PC-3 (cell line): ENCODE measurements around the gene BCKDHA. TPM values are rescaled to one million over a fixed set of nuclear protein-coding genes. Genes with fewer than 3 reads are reported as not detected.
A peak's percentile ranks its signal among the peaks of the same experiment; 100 is the strongest.

Experiments used
- ATAC-seq: fragments of 200-7000 bp; cut with Tn5 transposase; 2 replicates; pipeline ENCODE4 v1.9.1; 2020; ENCODE audit warnings: mild to moderate bottlenecking, moderate library complexity
- BruUV-seq: library from RNA; stranded (reverse); fragments of 400-500 nt; replicated peaks from 2 replicates; lab custom pipeline; 2021; lab: Mats Ljungman, UMichigan
- CTCF ChIA-PET: fragments of 300-600 bp; sonication (Branson Sonifier 250); formaldehyde crosslinking; loops from one replicate; lab custom pipeline; 2022; ENCODE audit warnings: antibody characterized with exemption; lab: Charles Lee
- POLR2A ChIA-PET: fragments of 300-600 bp; sonication (Branson Sonifier 250); formaldehyde crosslinking; loops from one replicate; lab custom pipeline; 2022; ENCODE audit warnings: antibody characterized with exemption; ENCODE audit not compliant: unreplicated experiment; lab: Charles Lee
- DNase-seq: peaks from one replicate; pipeline ENCODE4 v3.0.0-alpha.2; 2015
- H2AFZ ChIP-seq: fragments of 300-600 bp; sonication (generic); 2 replicates; pipeline ENCODE4 v1.6.0; 2016; ENCODE audit warnings: antibody characterized with exemption, low read length
- H3F3A ChIP-seq: fragments of 300-600 bp; sonication (generic); one replicate; pipeline ENCODE4 v1.6.0; 2017; ENCODE audit warnings: antibody characterized with exemption, low read length, control low read depth, mild to moderate bottlenecking; ENCODE audit not compliant: unreplicated experiment
- H3K27ac ChIP-seq: fragments of 300-600 bp; sonication (generic); 2 replicates; pipeline ENCODE4 v1.5.1; 2016; ENCODE audit warnings: mild to moderate bottlenecking, low read length
- H3K27me3 ChIP-seq: fragments of 300-600 bp; sonication (generic); 2 replicates; pipeline ENCODE4 v1.6.1; 2016; ENCODE audit warnings: low read length, mixed read lengths
- H3K36me3 ChIP-seq: fragments of 300-600 bp; sonication (generic); 2 replicates; pipeline ENCODE4 v1.6.1; 2016; ENCODE audit warnings: low read depth, mixed run types, low read length, mixed read lengths
- H3K4me1 ChIP-seq: fragments of 300-600 bp; sonication (generic); 2 replicates; pipeline ENCODE4 v1.5.1; 2016; ENCODE audit warnings: low read length; ENCODE audit not compliant: insufficient read depth
- H3K4me2 ChIP-seq: fragments of 300-600 bp; sonication (generic); 2 replicates; pipeline ENCODE4 v1.6.0; 2016; ENCODE audit warnings: low read length
- H3K4me3 ChIP-seq: fragments of 300-600 bp; sonication (generic); 2 replicates; pipeline ENCODE4 v1.5.1; 2016; ENCODE audit warnings: mild to moderate bottlenecking, low read length, mixed read lengths
- H3K79me2 ChIP-seq: fragments of 300-600 bp; sonication (generic); 2 replicates; pipeline ENCODE4 v1.6.1; 2017; ENCODE audit warnings: low read length, mixed read lengths
- H3K9ac ChIP-seq: fragments of 300-600 bp; sonication (generic); 2 replicates; pipeline ENCODE4 v1.6.0; 2016; ENCODE audit warnings: mild to moderate bottlenecking, low read length
- H3K9me2 ChIP-seq: fragments of 300-600 bp; sonication (generic); replicated peaks from 2 replicates; pipeline ENCODE4 v1.6.1; 2016; ENCODE audit warnings: mixed run types, low read length, mixed read lengths
- H3K9me3 ChIP-seq: fragments of 300-600 bp; sonication (generic); 2 replicates; pipeline ENCODE4 v1.6.1; 2016; ENCODE audit warnings: low read length, mixed read lengths
- H4K20me1 ChIP-seq: fragments of 300-600 bp; sonication (generic); 2 replicates; pipeline ENCODE4 v1.6.1; 2016; ENCODE audit warnings: low read length, mixed read lengths
- EZH2 ChIP-seq: fragments of 300-600 bp; sonication (generic); IDR thresholded peaks from one replicate; pipeline ENCODE4 v1.6.1; 2017; ENCODE audit warnings: antibody characterized with exemption, mild to moderate bottlenecking, low read length; ENCODE audit not compliant: unreplicated experiment
- EZH2phosphoT487 ChIP-seq: fragments of 300-600 bp; sonication (generic); IDR thresholded peaks from 2 replicates; pipeline ENCODE4 v1.6.1; 2018; ENCODE audit warnings: mild to moderate bottlenecking, antibody characterized with exemption, low read length, borderline replicate concordance
- intact Hi-C: fragments of 100-400 bp; cut with micrococcal nuclease; formaldehyde crosslinking; loops from 2 replicates; pipeline ENCODE4 v1.9.0; 2023
- total RNA-seq: library from RNA; depleted of rRNA; stranded (reverse); fragments of >200 nt; gene quantifications from 2 replicates; pipeline ENCODE4 v1.2.3, GENCODE V29; 2014
- TF ChIP-seq, protein P1 (sequence below): fragments of 300-600 bp; sonication (generic); conservative IDR thresholded peaks from 2 replicates; pipeline ENCODE4 v1.5.1; 2017; ENCODE audit warnings: antibody characterized with exemption, low read depth, mild to moderate bottlenecking, low read length

The BCKDHA gene
- total RNA-seq, 1 experiment from 2014 or later: 49.2 TPM

DNA sequence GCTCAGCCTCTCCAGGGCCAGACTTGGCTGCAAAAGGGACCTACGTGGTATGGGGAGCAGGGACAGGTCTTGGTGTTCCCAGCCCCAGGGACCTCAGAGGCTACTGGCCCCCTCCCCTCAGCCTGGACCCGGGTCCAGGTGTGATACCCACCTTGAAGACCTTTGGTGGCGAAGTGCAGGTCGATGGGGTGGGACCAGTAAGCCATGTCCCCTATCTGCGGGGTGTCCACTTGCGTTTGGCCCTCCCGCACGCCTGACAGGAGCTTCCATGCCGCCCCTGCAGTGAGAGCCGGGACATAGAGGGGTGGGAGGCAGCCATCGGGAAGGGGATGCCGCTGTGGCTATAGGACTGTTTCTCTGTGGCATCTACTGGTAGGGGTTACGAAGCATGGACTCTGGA is 39.9 kb upstream of the BCKDHA start:
- intact Hi-C loops: no loop called here
- ChIA-PET POLR2A (no interaction called here), CTCF (no interaction called here)
- no peak overlapping the region for H3K9ac ChIP-seq
- H3K4me2 ChIP-seq: no peak overlapping the region
- no peaks in the 10 kb centered on the region for H4K20me1 ChIP-seq
- 0 out of 2 replicates have a peak, but pooled peaks cover 5% of the 10 kb centered on the region for H3K4me1 ChIP-seq
- H3F3A ChIP-seq: no peaks in the 10 kb centered on the region
- no peak overlapping the region for H2AFZ ChIP-seq
- H3K36me3 ChIP-seq: no peaks in the 10 kb centered on the region
- DNase-seq: no peak
- TF ChIP-seq, protein P1, sequence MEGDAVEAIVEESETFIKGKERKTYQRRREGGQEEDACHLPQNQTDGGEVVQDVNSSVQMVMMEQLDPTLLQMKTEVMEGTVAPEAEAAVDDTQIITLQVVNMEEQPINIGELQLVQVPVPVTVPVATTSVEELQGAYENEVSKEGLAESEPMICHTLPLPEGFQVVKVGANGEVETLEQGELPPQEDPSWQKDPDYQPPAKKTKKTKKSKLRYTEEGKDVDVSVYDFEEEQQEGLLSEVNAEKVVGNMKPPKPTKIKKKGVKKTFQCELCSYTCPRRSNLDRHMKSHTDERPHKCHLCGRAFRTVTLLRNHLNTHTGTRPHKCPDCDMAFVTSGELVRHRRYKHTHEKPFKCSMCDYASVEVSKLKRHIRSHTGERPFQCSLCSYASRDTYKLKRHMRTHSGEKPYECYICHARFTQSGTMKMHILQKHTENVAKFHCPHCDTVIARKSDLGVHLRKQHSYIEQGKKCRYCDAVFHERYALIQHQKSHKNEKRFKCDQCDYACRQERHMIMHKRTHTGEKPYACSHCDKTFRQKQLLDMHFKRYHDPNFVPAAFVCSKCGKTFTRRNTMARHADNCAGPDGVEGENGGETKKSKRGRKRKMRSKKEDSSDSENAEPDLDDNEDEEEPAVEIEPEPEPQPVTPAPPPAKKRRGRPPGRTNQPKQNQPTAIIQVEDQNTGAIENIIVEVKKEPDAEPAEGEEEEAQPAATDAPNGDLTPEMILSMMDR: no peak
- TF ChIP-seq EZH2phosphoT487 (no peak), EZH2 (no peak)
- H3K79me2 ChIP-seq: peaks cover 6% of the 10 kb centered on the region
- H3K9me2 ChIP-seq: no peaks in the 10 kb centered on the region
- BruUV-seq: no TSS peak
- H3K4me3 ChIP-seq: no peak overlapping the region
- no peaks in the 10 kb centered on the region for H3K27me3 ChIP-seq
- no peak for ATAC-seq
- no peak overlapping the region for H3K27ac ChIP-seq
- no peaks in the 10 kb centered on the region for H3K9me3 ChIP-seq

GRCh38 chr19:41359741-41360140 is 37.9 kb upstream of the BCKDHA start:
- TF ChIP-seq EZH2phosphoT487 (no peak), EZH2 (no peak)
- TF ChIP-seq, protein P1: no peak
- DNase-seq (no peak), ATAC-seq (no peak)
- Histone ChIP-seq H3K9ac (no peak overlapping the region), H3K27me3 (no peaks in the 10 kb centered on the region), H3K9me2 (no peaks in the 10 kb centered on the region), H3K4me2 (no peak overlapping the region), H3K79me2 (peaks cover 5% of the 10 kb centered on the region), H3K4me3 (no peak overlapping the region), H3K4me1 (peaks cover 18% of the 10 kb centered on the region), H3K27ac (no peak overlapping the region), H3K36me3 (no peaks in the 10 kb centered on the region), H2AFZ (no peak overlapping the region), H3F3A (no peaks in the 10 kb centered on the region), H4K20me1 (no peaks in the 10 kb centered on the region), H3K9me3 (no peaks in the 10 kb centered on the region)
- no TSS peak for BruUV-seq
- ChIA-PET CTCF (no interaction called here), POLR2A (no interaction called here)
- intact Hi-C loops: no loop called here

DNA sequence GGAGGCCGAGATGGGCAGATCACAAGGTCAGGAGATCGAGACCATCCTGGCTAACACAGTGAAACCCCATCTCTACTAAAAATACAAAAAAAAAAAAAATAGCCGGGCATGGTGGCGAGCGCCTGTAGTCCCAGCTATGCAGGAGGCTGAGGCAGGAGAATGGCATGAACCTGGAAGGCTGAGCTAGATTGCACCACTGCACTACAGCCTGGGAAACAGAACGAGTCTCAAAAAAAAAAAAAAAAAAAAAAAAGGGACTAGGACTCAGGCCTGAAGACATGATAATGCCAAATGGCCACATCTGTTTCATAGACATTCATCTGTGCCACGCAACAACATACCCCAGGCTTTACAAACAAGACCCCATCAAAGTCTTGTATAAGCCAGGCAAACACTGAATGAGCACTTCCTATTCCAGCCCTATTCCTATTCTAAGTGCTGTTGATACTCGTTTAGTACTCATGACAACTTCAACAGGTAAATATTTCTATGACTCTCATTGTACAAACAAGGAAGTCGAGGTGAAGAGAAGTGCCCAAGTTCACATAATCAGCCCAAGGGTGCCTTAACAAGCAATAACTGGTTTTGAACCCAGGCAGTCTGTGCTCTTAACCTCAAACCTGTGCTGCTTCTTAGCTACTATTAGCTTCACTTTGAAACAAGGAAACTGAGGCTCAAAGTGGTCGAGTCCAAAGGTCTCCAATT is 35.3 kb upstream of the BCKDHA start:
- Histone ChIP-seq H3K27me3 (no peaks in the 10 kb centered on the region), H3K27ac (no peak overlapping the region), H3K4me2 (no peak overlapping the region), H4K20me1 (no peaks in the 10 kb centered on the region), H3K4me3 (no peak overlapping the region), H3K9me2 (no peaks in the 10 kb centered on the region), H3K9me3 (no peaks in the 10 kb centered on the region), H3K4me1 (peaks cover 21% of the 10 kb centered on the region), H3F3A (no peaks in the 10 kb centered on the region), H3K36me3 (no peaks in the 10 kb centered on the region), H3K79me2 (peaks cover 15% of the 10 kb centered on the region), H2AFZ (no peak overlapping the region), H3K9ac (no peak overlapping the region)
- TF ChIP-seq EZH2: no peak
- no peak for TF ChIP-seq EZH2phosphoT487
- TF ChIP-seq, protein P1: no peak
- POLR2A ChIA-PET: no interaction called here
- intact Hi-C loops: no loop called here
- CTCF ChIA-PET: no interaction called here
- BruUV-seq: no TSS peak
- DNase-seq: peak; percentile 24
- no peak; the same call in 1 of the 2 replicates for ATAC-seq
